Fibroblast of pulmonary artery (primary cell): ENCODE results near the gene CDS2.
"Not testable (repeated sequence)": the region's sequence is repeated elsewhere in the genome, so short reads cannot be mapped to it uniquely, and the experiment has no call there.

Experiments
- DNase-seq: peaks from one replicate; pipeline ENCODE4 v3.0.0-alpha.2; 2010; ENCODE audit warnings: low read depth
- H3K4me3 ChIP-seq: replicated peaks from 2 replicates; pipeline ENCODE4 v1.5.1; 2011; ENCODE audit warnings: low read depth, mild to moderate bottlenecking, control low read depth, low read length, moderate library complexity
- CTCF ChIP-seq: IDR thresholded peaks from 2 replicates; pipeline ENCODE4 v1.5.1; 2011; ENCODE audit warnings: mild to moderate bottlenecking, control low read depth, low read length, inconsistent platforms; ENCODE audit errors: missing control alignments

Gene CDS2

GRCh38 chr20:5090191-5090590 lies 36.6 kb upstream of the CDS2 start:
- H3K4me3 ChIP-seq, result no peak overlapping the region
- peak; percentile 10 for DNase-seq
- no peak for TF ChIP-seq CTCF

GRCh38 chr20:5091902-5092301 lies 34.9 kb upstream of the CDS2 start:
- TF ChIP-seq CTCF, result no peak
- no peak for DNase-seq
- H3K4me3 ChIP-seq, result no peak overlapping the region

- no peak for TF ChIP-seq CTCF
- DNase-seq, result no peak
- no peak overlapping the region for H3K4me3 ChIP-seq
Measured at GRCh38 chr20:5092765-5093339, 34.0 kb upstream of the CDS2 start.

GRCh38 chr20:5095454-5095853 lies 31.4 kb upstream of the CDS2 start:
- no peak overlapping the region for H3K4me3 ChIP-seq
- no peak for TF ChIP-seq CTCF
- DNase-seq, result no peak

- DNase-seq, result no peak
- no peak for TF ChIP-seq CTCF
- no peak overlapping the region for H3K4me3 ChIP-seq
Measured at GRCh38 chr20:5095931-5096330, 30.9 kb upstream of the CDS2 start.

- TF ChIP-seq CTCF, result no peak
- H3K4me3 ChIP-seq, result no peak overlapping the region
- no peak for DNase-seq
Measured at GRCh38 chr20:5096463-5096862, 30.3 kb upstream of the CDS2 start.

GRCh38 chr20:5099009-5099408 lies 27.8 kb upstream of the CDS2 start:
- H3K4me3 ChIP-seq, DNase-seq: not testable (repeated sequence)

- not testable (repeated sequence) for H3K4me3 ChIP-seq, DNase-seq
Measured at GRCh38 chr20:5099909-5100308, 26.9 kb upstream of the CDS2 start.
